Ascending aorta (tissue), 2 donors: ENCODE measurements around the gene DUSP21. TPM values are rescaled to one million over a fixed set of nuclear protein-coding genes. Genes with fewer than 3 reads are reported as not detected.

Experiments
- DNase-seq, 2 donors: peaks; one replicate each; pipeline ENCODE4 v3.0.0-alpha.2; 2019; ENCODE audit warnings: low spot score in 2 of 2
- H3K27ac ChIP-seq, 2 donors: fragments of 200-600 bp; sonication (generic); one replicate each; pipeline ENCODE4 v1.5.1; 2016 to 2017; ENCODE audit warnings: mild to moderate bottlenecking in 1 of 2
- H3K27me3 ChIP-seq: fragments of 200-600 bp; sonication (generic); one replicate; pipeline ENCODE4 v1.5.1; 2017
- H3K36me3 ChIP-seq, 2 donors: fragments of 200-600 bp; sonication (generic); one replicate each; pipeline ENCODE4 v1.5.1; 2016
- H3K4me1 ChIP-seq, 2 donors: fragments of 200-600 bp; sonication (generic); one replicate each; pipeline ENCODE4 v1.5.1; 2016 to 2017; ENCODE audit warnings: mild to moderate bottlenecking in 1 of 2
- H3K4me3 ChIP-seq, 2 donors: fragments of 200-600 bp; sonication (generic); one replicate each; pipeline ENCODE4 v1.5.1; 2016 to 2017; ENCODE audit warnings: mild to moderate bottlenecking in 1 of 2
- H3K9me3 ChIP-seq, 2 donors: fragments of 200-600 bp; sonication (generic); one replicate each; pipeline ENCODE4 v1.5.1; 2016
- intact Hi-C: fragments of 100-400 bp; cut with DNase I; formaldehyde crosslinking; loops from one replicate; pipeline ENCODE4 v1.15.1; 2023
- total RNA-seq: library from RNA; depleted of rRNA; stranded (reverse); fragments of >200 nt; gene quantifications from one replicate; pipeline ENCODE4 v1.1.0, GENCODE V29; 2016
- TF ChIP-seq, protein P1 (sequence below), 3 experiments: fragments of 200-600 bp in 2 of 3; fragments of 450-650 bp in 1 of 3; sonication (generic) in 2 of 3; IDR thresholded peaks; one replicate each; pipeline ENCODE4 v1.5.1; 2016 to 2019; ENCODE audit warnings: antibody characterized with exemption in 3 of 3, mild to moderate bottlenecking in 1 of 3, moderate library complexity in 1 of 3

Gene DUSP21
- total RNA-seq, 1 donor from 2014 or later = not detected

DNA sequence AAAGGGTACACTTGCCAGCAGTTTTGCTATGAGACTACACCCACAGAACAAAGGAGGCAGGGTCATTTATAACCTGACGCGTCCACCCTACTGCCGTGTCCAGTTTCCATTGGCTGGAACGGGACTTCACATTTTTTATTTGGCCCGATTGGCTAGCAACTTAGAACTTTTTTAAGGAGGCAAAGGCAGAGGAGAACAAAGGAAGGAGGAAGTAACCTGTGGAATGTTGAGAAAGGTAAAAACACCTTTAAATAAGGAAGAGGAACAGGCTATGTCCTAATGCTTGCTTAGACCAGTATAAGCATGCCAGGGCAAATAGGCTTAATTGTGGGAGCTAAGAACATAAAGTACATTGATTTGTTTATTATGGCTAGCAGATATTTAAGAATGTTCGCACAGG, 47.8 kb downstream of the DUSP21 start:
- peaks cover 0 to 7% of the 10 kb centered on the region in 2 donors for H3K9me3 ChIP-seq

More for the DNA sequence above, 47.8 kb downstream of the DUSP21 start:
- no peaks in the 10 kb centered on the region for H3K27me3 ChIP-seq
- TF ChIP-seq, protein P1, sequence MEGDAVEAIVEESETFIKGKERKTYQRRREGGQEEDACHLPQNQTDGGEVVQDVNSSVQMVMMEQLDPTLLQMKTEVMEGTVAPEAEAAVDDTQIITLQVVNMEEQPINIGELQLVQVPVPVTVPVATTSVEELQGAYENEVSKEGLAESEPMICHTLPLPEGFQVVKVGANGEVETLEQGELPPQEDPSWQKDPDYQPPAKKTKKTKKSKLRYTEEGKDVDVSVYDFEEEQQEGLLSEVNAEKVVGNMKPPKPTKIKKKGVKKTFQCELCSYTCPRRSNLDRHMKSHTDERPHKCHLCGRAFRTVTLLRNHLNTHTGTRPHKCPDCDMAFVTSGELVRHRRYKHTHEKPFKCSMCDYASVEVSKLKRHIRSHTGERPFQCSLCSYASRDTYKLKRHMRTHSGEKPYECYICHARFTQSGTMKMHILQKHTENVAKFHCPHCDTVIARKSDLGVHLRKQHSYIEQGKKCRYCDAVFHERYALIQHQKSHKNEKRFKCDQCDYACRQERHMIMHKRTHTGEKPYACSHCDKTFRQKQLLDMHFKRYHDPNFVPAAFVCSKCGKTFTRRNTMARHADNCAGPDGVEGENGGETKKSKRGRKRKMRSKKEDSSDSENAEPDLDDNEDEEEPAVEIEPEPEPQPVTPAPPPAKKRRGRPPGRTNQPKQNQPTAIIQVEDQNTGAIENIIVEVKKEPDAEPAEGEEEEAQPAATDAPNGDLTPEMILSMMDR (IDR thresholded peaks at IDR 0.05) = no peak
- intact Hi-C loops = no loop called here
- no peaks in the 10 kb centered on the region for H3K4me1 ChIP-seq
- no peaks in the 10 kb centered on the region for H3K36me3 ChIP-seq
- H3K4me3 ChIP-seq = no peak overlapping the region
- no peak overlapping the region for H3K27ac ChIP-seq
- no peak for DNase-seq

Other genes starting within 250 kb of the DUSP21 start
- 16.3 TPM for gene KDM6A, start 29.2 kb downstream of the DUSP21 start, total RNA-seq